ENCODE results near the gene CDRT15.
"Not testable (repeated sequence)": the region's sequence is repeated elsewhere in the genome, so short reads cannot be mapped to it uniquely, and the experiment has no call there.

The CDRT15 gene

DNA sequence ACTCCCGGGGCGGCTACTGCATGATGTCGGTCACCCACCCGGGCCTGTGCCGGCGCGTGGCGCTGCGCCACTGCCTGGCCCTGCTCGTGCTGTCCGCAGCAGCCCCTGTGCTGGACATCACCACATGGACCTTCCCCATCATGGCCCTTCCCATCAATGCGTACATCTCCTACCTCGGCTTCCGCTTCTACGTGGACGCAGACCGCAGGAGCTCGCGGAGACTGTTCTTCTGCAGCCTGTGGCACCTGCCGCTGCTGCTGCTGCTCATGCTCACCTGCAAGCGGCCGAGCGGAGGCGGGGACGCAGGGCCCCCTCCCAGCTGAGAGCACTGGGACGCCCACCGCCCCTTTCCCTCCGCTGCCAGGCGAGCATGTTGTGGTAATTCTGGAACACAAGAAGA lies 29.8 kb downstream of the CDRT15 start:
- DNase-seq (ENCODE audit: low spot score): no peak

DNA sequence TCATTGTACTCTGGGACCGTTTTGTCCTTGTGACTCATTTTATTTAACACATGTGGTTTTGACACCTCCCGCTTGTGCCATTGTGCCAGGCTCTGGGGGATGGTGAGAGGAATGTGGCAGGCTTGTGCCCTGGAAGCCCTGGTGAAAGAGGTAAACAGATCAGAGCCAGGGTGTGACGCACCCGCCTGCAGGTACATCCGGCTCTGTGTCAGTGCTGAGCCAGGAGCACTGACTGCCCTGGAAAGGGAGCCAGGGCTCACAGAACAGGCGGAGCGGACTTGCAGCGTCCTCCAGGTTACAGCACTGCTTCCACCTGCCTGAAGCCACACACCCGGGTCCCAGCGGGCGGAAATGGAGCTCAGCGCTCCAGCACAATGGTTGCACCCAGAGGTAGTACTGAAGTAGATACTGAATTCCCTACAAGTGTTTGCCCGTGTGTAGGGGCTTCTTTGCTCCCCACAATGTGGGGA lies 30.6 kb downstream of the CDRT15 start:
- DNase-seq (ENCODE audit: low spot score): no peak

DNA sequence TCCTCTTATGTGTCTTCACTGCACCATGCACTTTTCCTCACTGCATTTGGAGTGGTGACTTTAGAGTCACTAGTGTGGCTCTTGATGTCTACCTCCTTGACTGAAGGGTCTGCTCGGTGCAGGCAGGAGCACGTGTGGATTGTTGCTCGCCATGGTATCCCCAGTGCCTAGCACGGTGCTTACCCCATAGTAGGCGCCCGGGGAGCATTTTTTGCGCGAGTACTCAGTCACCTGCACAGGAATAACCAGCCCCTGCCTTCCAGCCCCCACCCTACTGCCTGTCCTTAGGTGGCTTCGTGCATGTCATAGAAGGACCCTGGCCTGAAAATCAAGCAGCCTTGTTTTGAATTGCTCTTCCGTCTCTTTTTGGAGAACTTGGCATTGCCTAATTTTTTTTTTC lies 31.3 kb downstream of the CDRT15 start:
- no peak for DNase-seq (ENCODE audit: low spot score)

DNA sequence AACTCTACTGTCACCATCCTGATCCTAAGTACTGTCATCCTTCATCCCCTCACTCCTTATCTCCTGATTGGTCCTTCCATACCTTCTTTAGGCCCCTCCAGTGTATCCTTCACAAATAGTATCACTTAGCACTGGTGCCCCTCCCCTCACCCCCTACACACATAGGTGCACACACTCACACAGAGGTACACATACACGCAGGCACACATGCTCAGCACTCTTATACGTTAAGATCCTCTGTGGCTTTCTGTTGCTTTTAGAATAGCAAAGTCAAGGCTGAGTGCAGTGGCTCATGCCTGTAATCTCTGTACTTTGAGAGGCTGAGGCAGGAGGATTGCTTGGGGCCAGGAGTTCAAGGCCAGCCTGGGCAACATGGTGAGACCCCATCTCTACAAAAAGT lies 32.1 kb downstream of the CDRT15 start:
- no peak for DNase-seq (ENCODE audit: low spot score)

DNA sequence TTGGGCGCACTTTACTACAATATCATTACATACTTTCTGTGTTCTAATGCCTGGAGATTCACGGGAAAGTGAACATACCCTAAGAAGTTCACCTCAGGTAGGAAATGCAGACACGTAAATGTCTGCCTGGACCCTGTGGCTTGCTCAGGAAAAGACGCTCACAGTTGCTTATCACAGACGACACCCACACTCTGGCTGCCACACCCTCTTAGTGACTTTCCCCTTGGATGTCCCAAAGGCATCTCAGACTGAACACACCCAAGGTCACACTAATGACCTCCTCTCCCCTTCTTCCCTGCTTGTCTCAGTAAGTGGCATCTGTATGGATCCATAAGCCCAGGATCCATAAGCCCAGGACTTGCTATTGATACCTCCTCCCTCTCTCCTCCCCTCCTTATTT lies 32.6 kb downstream of the CDRT15 start:
- no peak for DNase-seq (ENCODE audit: low spot score)

DNA sequence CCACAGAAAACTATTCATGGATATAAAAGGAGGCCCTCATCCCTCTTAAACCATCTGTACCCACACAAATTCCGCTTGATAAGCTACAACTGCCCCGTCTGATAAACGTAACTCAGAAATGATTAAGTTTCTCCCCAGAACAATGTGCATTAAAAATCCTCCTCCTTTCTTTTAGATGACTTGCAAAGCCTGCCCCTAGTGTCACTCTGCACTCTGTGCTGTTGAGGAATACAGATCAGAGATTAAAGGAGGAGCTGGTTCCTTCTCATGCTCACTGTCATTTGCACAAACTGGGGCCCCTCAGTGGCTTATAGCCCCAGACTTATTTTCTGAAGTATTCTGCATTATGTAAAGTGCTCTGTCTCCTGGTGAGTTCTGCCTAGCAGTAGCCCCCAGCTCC lies 33.3 kb downstream of the CDRT15 start:
- no peak for DNase-seq (ENCODE audit: low spot score)

DNA sequence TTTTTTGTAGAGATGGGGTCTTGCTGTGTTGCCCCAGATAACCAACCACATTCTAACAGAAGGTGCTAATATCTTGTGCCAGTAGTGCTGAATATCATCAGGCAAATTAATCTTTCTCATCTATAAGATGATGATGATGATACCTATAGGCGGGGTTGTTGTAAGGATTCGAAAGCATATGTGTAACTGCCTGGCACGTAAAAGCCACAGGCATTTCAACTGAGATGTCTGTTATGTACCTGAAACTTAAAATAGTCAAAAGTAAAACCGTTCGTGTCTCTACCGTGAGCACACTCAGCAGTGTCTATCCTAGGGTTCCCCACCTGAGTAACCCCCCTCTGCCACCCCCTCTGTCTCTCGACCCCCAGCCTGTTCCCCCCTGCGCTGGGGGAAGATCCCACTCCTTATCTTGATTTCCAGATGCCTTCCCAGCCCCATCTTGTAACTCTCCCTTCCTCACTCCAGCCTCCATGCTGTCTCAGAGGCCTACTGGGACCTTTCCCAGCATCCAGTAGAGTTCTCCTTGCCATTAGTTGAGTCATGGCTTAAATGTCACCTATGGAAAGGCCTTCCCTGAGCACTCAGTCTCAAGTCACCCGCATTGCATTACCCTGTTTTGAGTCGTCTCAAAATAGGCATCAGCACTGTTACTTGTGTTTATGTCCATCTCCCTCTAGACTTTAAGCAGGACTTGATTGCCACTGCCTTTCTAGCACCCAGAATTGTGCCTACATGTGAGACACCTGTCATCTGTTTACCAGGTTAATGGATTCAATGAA lies 34.1 kb downstream of the CDRT15 start:
- no peak for DNase-seq (ENCODE audit: low spot score)

DNA sequence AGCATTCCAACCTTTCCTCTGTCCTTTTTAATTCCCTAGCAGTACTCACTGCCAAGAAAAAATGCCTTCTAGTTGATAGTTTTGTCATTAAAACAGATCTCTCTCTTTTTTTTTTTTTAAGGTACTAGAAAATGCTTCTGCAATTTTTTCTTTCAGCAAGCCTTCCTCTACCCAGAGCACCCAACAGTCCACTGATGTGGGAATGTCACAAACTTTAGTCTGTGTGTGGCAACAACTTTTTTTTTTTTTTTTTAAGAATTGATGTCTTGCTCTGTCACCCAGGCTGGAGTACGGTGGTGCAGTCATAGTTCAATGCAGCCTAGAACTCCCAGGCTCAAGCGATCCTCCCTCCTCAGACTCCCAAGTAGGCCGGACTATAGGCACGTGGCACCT lies 34.7 kb downstream of the CDRT15 start:
- no peak for DNase-seq (ENCODE audit: low spot score)

DNA sequence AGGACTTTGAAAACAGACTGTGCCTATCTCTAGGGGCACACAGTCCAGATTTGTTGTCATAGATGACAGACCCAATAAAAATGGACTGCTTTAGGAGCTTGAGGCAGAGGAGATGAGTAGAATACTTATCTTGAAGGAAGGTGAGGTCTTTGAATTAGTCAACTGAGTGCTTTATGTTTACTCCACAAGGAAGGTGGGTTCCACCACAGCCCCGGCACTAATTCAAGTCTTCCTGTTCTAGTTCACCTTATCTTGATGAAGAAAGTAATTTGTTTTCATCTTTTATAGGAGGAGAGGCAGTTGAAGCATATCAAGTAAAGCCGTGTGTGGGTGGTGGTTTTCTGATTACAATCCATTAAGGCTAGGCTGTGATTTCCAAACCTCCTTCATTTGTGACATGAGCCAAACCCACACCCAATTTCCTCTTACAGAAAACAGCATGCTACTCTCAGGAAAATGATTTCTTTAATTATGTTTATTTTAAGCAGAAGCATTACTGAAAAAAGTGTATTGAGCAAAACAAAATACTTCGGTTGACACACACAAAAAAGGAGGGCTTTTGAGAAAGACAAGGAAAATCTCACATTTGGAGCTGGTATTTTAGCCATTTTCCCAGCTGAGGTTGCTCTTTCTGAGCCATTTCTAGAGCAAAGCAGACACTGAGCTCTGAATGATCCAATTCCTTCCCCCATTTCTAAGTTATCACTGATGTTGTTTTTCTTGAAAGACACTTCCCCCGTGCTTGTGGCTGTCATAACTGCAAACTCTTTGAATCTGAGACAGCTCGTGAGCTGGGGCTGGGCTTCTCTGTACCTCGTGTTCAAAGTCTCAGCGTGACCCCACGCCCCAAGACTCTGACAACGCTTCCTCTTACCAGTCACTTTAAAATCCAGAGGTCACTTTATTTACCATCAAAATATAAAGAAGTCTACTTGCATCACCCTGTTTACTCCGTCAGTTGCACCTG lies 35.4 kb downstream of the CDRT15 start:
- DNase-seq (ENCODE audit: low spot score): no peak

DNA sequence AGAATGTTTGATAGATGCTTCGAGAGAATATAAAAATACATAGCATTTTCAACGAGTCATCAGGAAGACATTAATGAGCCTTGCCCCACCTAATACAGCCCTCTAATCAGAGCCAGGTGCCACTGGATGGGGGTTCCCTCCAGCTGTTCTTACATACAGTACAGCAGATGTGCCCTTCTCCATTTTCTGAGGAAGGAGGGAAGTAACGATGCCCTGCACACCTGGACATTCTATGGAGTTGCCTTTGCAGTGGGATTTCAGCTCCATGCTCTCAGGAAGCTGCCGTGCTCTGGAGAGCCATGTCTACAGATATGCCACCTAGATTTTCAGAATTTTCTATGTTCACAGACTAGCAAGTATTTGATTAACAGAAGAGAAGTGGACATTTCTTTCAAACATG lies 36.3 kb downstream of the CDRT15 start:
- DNase-seq (ENCODE audit: low spot score): no peak

DNA sequence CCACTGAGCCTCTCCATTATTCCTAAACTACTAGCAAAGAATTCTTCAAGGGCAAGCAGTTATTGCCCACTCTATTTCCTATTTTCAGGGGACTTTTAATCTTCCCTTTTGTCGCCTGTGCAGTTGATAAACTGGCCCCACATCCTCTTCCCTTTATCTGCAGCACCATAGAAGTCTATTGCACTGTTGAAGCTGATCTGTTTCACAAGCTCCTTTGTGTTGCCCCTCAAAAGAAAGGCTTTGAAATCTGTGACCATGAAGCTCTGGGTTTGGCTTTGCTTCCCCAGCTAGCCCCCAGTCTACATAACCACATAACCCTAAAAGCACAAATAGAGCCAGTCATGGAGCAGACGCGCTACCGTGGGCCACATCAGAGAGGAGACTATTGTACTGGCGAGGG lies 37.1 kb downstream of the CDRT15 start:
- no peak for DNase-seq (ENCODE audit: low spot score)

DNA sequence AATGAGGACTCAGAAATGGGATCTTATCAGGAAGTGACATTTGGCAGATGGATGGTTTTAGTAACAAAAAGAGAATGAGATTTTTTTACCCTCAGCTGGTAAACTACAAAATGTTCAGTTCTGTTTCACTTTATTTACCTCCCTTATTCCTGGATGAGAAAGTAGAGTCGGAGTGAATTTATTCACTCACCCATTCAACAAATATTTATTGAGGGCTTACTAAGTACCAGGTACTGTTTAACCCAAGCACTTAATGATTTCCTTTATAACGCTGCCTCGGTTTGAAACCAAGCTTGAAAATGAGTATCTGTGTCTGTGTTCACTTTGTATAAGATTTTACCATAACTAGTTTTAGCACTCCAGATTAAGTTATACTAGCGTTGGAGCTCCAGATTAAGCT lies 38.1 kb downstream of the CDRT15 start:
- DNase-seq (ENCODE audit: low spot score): no peak

DNA sequence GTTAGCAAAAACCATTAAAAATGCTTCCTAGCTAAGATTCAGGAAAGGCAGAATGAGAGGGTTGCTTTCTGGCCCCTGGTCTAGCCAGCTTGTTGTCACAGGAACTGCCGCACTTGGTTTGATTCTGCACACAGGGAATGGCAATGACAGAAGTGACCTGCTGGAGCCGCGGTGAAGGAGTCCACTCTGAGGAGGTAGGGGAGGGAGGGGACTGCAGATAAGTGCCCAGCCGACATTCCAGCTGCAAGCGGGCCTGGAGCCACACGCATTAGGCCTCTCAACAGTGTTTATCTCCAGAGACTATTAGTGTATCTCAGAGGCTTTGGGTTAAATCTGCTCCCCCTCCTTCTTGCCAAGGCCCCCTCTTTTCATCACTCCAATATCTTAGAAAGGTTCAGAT lies 38.6 kb downstream of the CDRT15 start:
- no peak for DNase-seq (ENCODE audit: low spot score)

DNA sequence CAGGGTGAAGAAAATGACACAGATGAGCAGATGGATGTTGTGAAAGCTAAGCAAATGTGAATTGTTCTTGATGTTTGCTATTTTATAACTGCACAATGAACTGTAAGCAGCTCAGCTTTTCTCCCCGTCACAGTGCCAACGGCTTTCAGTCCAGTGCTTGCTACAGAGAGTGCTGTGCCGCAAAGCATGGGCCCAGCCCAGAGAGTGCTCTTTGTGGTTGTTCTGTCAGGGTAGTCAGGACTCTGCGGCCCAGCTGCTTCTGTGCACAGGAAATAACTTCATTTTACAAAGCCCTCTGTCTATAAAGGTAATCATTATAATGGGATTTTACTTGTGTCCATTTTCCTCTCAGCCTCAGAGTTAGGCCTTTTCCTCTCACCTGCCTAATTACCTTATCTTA lies 39.1 kb downstream of the CDRT15 start:
- no peak for DNase-seq (ENCODE audit: low spot score)

DNA sequence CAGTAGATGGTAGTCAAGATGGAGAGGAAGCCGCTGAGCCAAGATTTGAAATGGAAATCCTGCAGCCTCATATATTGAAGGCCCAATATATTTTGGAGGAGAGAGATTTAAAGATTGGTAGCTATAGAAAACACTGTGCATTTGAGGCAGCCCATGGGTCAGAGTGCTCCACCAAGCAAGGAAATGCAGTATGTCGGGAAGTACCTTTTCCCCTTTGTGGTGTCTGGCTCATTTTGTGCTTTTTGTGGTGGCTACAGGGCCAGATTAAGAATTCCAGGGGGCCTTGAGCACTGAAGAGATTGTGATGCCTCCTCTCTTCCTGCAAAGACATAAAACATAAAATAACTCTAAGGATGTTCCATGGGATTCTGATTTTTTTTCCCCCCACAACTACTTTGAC lies 39.6 kb downstream of the CDRT15 start:
- DNase-seq (ENCODE audit: low spot score): no peak

DNA sequence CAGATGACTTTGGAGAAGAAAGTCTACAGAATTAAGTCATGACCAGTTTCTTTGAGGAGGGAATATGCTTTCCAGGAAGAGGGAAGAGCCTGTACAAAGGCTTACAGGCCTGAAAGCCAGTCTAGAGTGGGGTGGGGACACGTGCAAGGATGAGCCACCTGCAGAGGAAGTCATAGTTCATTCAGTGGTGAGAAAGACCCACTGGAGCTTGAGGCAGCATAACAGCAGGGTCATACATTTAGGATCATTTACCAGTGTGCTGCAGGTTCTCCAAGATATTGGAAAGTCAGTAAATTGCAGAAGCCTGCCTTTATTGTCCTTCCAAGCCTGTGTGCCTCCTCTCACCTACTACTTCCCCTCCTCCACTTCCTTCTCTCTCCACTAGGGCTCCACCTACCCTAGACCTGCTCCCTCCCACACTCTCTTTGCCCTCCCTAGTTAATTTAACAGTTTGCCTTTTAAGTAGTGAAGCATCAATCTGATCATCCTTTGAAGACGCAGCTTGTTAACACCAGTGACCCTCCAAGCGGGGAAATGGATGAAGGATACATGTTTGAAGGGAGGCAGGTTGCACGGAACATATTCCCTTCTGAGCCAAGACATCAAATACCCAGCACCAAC lies 40.2 kb downstream of the CDRT15 start:
- DNase-seq (ENCODE audit: low spot score): no peak

DNA sequence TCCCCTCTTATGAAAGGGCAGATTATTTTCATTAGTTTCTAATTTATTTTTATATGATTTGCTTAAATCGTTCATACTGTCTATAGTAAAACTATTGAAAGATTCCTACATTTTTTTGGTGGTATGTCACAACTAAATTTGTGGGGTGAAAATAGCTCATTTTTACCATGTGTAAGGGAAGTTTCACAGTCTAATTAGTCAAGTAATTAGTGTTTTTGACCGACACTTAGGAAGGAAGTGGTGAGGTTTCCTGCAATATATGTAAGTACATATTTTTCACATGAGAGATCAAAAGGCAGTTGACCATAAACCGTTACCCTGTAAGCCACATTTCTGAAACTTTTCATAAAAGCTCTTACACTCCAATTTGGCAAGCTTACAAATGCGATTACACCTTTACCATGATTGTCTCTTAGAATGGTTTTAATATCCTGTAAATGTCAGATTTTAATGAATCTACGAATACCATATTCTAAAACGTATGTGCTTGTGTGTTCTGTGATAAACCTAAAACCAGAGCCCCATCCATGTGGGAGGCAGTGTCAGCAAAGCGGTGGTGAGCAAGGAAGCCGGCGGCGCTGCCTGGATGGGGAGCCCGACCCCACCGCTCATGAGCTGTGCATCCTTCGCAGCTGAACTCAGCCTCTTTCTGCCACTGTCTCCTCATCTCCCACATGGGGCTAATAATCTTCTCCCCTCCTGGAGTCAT lies 43.9 kb downstream of the CDRT15 start:
- DNase-seq (ENCODE audit: low spot score): not testable (repeated sequence)

DNA sequence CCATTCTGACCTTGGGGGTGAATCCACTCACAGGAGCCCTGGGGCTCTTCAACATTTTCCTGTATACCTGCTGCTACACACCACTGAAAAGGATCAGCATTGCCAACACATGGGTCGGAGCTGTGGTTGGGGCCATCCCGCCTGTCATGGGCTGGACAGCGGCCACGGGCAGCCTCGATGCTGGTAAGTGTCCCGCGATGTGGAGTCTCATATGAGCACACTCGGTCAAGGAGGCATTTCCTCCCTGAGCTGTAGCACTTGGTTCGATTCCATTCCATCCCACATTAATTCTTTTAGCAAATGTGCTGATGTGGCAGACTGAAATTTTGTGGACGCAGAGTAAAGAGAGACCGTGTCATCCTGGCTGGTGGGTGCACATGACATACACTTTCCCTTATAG lies 44.6 kb downstream of the CDRT15 start:
- not testable (repeated sequence) for DNase-seq (ENCODE audit: low spot score)

DNA sequence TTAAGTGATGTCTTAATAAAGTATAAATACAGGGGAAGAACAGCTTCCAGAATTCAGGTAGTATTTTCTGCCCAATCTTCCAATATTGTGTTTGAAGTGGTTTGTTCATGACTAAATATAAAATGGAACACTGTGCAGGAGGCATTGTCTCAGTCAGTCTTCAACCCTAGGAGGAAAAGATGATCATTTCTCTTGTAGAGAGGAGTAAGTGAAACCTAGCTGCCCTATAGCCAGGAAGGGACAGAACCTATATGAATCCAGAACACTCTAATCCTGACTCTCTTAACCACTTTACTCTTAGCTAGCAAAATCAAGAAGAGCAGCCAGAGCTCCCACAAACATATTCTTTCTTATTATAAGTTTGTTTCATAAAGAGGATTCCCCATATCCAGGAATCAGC lies 45.2 kb downstream of the CDRT15 start:
- not testable (repeated sequence) for DNase-seq (ENCODE audit: low spot score)

DNA sequence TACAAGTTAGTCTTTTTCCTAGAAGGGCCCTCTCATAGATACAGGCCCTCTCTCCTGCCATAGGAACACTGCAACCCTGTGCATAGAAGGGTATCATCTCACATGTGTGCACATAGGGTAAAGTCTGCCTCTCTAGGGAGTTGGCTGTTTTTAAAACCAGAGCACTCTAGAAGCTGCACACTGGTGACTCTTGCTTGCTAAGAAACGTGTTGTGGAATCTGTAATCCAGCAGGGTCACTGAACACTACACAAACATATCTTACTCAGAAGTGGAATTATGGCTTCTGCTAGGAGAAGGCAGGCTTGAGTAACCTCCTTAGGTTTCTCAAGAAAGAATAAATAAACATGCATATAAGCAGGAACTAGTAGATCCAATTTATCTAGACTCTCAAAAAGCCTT lies 45.9 kb downstream of the CDRT15 start:
- DNase-seq (ENCODE audit: low spot score): not testable (repeated sequence)

DNA sequence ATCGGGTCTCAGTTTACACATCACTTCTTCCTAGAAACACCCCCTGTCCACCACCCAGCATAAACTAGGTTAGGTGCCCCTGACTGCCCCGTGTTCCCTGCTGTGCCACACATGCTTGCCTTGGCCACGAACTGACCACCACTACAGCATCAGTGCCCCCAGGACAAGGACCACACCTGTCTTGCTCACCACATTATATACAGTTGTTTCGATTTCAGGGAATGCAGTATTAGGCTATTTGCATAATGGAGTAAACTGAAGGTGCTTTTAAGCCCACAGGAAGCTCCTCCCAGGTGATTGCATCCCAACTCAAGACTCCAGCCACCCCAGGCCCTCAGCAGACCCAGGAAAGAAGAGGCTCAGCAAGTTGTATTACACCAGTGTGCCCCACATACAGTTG lies 50.2 kb downstream of the CDRT15 start:
- not testable (repeated sequence) for DNase-seq (ENCODE audit: low spot score)
